GM15510 (cell line): ENCODE data around the gene SLC8A2.

Source experiments
- POLR2A ChIP-seq: IDR thresholded peaks from 3 replicates; pipeline ENCODE4 v1.6.1; 2011; ENCODE audit warnings: borderline replicate concordance; ENCODE audit not compliant: insufficient read length; ENCODE audit errors: extremely low read depth

SLC8A2 gene

DNA sequence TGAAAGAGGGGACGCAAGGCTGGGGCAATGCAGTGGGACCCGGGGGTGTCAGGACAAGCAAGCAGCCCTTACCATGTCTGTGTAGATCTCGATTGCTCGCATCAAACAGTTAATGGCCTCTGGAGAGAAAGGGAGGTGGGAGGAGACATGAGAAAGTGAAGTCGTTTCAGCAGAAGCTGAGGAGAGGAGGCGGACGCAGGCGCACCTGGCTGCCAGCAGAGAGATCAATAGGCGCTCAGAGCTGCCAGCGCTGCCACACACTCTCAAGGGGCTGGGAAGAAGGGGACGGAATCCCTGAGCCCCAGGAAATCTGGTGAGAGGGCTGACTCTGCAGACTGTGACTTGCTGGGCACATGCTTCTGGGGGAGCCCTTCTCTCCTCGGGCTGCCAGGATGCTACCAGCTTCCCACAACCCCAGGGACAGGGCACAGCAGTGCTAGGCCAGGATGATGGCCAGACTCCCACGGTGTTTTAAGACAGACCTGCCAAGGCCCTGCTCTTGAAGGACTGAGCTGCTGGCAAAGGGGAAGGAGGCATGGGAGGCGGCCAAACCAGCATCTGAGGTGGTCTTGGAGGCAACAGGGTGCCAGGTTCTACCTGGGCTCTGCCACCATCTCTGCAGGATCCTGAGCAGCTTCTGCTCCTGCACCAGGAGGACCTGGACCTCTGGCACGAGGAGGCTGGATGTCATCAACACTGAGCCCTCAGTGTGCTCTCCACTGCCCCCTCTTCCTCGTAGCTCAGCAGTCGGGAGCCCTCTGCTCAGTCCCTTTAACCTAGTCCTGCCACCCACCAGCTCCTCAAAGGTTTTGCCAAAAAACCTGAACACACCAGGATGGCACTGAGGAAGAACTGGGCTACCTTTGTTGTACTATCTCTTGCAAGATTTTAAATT is 24.0 kb upstream of the SLC8A2 start:
- no peak for TF ChIP-seq POLR2A

DNA sequence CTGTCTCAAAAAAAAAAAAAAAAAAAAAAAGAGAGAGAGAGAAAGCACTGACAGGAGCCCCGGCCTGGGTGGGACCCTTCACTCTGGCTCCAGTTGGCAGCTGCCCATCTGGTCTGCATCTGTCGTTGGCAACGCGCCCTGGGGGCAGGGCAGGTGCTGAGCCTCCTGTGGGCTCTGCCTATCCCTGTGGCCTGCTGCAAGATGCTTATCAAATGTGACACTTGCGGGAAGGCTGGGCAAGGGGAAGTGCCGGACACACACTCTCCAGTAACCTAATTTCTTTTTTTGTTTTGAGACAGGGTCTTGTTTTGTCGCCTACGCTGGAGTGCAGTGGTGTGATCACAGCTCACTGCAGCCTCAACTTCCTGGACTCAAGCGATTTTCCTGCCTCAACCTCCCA is 23.0 kb upstream of the SLC8A2 start:
- no peak for TF ChIP-seq POLR2A

DNA sequence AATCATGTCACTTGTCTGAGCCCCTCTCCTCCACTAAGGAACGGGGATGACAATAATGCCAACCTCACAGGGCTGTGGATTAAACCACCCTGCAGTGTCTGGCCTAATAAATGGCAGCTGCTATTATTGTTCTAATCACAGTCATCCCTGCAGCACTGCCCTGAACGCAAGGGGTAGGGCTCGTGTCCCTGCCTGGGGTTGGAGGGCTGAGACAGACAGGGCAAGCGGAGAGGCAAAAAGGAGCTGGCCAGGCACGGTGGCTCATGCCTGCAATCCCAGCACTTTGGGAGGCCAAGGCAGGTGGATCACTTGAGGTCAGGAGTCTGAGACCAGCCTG is 22.5 kb upstream of the SLC8A2 start:
- TF ChIP-seq POLR2A = no peak

DNA sequence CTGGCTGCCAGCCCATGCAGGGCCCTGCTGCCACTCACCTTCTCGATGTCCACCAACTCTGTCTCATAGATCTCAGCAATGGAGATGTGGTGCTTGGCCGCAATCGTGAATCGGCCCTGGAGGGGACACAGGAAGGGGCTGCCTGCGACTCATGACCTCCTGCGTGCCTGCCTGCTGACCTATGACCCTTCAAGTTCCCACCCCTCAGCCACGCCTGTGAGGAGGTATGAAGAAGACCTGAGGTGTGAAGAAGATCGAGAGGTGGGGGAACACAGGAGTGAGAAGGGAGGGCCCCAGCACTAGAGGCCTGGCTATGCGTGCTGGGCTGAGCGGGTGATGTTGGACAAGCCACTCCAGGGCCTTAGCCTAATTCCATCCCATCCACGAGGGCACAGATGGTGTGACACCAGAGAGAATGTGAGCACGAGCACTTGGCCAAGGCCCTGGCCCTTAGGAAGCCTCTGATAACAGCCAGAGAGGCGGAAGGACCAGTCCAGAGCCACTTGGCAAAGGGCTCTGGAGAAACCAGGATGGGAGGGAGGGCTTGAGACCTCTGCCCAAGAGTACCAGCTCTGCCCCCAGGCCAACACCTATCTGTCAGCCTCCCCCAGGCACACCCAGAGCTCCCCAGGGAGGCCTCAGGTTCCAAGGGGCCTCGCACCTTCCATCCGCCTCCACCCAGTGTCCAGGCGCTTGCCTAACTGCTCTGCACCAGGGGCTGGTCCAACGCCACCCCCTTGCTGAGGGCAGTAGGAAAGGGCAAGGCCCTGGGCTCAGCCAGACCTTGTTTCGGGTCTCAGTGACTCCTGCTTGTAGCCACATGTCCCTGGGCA is 21.9 kb upstream of the SLC8A2 start:
- TF ChIP-seq POLR2A = no peak

DNA sequence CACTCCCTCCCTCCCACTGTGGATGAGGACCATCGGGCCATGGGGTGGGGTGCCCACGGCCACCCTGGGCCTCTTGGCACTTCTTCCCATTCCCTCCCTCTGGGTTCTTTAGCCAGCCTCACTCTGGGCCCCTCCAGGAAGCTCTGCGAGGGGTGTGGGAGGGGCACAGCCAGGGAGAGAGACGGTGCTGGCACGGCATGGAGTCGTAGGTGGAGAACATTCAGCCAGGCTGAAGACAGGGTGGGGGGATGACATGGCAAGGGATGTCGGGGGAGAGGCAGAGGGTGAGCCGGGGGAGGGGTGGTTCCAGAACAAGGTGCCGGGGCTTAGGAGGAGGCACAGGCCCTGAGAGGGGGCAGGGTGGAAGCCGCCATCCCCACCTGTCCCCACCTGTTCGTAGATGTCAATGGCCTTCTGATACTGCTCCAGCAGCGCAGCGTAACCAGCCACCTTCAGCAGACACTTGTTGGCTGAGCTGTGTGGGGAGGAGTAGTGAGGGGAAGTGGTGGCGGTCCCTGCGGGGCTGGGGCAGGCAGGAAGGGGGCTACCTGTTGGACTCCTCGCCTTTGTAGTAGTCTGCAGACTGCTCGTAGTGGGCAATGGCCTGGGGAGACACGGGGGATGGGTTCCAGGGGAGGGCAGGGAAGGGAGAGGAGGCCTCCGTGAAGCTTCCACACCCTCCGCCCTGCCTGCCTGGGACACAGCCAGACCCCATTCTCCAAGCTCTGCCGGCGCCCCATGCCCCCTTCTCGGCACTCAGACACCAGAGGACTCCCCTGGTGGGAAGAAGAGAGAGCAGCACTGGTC is 21.1 kb upstream of the SLC8A2 start:
- no peak for TF ChIP-seq POLR2A

DNA sequence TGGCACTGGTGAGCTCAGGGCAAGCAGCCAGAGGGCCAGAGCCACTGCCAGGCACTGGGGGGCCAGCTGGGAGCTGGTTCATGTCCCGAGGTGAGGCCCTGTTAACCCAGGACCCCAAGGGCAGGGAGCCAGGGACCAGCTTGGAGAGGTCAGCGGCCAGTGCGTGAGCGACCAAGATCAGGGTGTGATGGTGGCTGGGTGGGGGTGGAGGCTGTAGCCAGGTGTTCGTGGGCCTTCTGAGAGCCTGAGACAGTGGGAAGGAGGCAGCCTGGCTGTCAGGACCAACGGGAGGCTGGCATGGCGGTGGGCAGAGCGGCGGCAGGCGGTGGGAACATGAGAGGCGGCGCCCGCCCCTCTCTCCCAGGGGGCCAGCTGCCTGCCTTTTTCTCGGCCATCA is 20.4 kb upstream of the SLC8A2 start:
- TF ChIP-seq POLR2A = no peak

DNA sequence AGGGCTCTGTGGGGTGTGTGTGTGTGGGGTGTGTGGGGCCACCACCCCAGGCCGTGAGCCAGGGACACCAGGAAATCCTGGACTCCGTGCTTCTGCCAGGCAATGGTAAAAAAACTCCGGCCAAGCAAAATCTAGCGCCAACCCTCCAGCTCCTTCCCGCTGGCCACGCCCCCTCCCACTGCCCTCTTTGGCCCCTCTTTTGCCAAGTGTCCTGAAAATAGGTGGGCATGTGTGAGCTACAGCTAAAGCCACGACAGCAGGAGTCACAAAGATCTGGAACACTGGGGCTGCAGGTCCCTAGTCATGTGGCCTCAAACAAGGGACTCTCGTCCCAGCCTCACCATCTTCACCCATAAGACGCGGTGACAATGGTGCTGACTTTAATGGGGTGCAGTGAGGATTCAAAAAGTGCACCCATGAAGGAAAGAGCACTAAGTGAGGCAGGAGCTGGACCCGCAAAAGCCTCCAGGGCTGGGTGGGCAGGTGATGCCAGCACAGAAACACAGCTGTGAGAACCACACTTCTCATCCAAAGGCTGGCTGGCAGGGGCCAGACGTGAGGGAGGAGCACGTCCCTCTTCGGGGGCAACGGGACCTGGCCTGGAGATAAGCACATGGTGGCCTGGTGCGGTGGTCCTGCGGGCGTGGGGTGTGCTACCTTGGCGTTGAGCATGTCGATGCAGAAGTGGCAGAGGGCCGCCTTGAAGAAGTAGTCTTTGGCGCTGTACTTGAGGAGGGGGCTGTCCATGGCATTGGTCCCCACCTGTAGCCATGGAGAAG is 19.9 kb upstream of the SLC8A2 start:
- no peak for TF ChIP-seq POLR2A

DNA sequence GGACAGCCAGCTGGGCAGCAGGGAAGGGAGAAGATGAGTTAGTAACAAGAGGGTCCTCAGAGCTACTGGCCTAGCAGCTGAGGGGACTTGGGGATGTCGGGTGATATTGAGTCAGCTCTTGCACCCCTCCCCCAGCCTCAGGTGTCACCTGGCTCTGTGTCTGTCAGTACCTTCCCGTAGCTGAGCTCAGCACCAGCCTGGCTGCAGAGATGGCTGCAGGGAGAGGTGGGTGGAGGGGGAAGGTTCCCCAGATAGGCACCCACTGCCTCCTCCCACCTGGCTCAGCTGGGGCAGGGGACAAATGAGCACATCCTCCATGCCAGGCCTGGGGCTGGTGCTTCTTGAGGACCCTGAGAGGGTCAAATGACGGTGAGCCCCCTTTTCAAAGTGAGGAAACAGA is 19.2 kb upstream of the SLC8A2 start:
- TF ChIP-seq POLR2A = no peak

DNA sequence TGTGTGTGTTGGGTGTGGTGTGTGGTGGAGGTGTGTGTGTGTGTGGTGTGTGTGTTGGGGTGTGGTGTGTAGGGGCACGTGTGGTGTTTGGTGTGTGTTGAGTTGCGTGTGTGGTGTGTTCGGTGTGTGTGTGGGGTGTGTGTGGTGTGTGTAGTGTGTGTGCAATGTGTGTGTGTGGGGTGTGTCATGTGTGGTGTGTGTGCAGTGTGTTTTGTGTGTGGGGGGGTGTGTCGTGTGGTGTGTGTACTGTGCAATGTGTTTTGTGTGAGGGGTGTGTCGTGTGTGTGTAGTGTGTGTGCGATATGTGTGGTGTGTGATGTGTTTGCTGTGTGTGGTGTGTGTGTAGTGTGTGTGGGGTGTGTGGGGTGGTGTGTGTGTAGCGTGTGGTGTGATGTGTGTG is 18.3 kb upstream of the SLC8A2 start:
- TF ChIP-seq POLR2A = no peak

DNA sequence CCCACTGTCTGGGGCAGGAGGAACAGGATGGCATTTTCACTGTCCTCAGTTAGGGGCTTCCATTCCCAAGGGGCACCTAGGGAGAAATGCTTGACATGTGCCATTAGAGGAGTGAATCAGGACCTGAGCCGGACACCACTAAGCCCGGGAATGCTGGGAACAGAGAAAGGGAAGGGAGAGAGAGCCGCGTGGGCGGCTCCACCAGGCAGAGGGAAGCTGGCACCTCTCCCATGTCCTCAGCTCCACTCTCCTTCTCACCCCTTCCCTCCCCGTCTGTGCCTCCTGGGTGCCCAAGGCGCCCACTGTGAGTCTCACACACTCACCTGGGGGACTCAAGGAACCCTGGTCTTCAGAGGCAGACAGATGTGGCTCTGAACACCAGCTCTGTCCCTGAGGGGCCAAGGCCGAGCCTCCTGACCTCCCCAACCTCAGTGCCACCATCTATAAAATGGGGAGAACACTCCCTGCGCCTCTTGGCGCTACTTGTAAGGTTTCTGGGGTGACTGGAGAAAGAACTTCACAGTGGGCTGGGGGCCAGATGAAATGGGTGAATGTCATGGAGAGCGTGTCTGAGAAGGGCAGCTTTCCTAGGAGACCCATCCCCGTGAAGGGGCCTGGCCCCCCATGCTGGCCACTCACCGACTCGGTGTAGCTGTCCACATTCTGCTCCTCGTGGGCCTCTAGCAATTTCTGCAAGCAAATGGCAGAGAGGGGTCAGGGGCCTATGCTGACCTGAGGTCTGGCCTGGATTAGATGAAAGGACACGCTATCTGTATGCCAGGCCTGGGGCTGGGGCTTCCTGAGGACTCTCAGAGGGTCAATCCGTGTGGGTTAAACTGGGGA is 17.6 kb upstream of the SLC8A2 start:
- no peak for TF ChIP-seq POLR2A

DNA sequence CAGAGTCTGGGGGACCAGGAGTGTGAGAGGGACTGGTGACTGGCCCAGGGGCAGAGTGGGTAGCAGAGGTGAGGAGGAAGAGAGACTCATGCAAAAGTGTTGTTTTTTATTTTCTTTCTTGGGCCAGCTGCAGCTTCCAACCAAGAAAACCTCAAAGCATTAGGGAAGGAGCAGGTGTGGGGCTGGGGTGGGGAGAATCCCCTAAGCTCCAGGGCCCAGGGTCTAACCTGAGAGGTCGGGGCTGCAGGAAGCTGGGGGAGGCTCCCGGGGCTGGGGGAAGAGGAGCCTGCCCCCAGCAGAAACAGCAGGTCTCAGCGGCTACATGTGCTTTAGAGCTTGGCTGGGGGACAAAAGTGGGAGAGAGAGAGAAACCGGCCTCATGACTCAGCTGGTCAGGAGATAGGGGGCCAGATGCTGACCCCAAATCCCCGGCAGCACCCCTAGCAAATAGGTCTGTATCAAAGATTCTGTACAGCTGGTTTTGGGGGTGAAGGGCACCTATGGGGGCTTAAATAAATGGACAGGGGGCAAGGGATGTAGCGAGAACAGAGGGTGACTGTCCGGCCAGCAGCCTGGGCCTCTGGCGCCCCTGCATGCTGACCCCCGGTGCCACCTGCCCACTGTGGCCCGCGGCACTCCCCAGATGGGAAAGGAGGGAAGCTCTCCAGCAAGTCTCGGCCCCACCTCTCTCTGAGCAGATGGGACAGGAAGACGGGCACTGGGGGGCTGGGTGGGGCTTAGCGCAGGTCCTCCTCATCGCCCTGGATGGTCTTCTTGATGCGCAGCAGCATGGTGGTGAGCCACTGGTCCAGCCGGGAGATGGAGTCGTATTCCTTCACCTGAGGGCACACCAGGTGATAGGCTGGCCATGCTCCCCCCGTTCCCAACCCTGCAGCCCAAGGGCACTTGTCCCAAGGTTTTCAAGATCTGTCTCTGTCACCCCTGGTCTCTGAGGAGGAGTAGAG is 16.1 kb upstream of the SLC8A2 start:
- no peak for TF ChIP-seq POLR2A

DNA sequence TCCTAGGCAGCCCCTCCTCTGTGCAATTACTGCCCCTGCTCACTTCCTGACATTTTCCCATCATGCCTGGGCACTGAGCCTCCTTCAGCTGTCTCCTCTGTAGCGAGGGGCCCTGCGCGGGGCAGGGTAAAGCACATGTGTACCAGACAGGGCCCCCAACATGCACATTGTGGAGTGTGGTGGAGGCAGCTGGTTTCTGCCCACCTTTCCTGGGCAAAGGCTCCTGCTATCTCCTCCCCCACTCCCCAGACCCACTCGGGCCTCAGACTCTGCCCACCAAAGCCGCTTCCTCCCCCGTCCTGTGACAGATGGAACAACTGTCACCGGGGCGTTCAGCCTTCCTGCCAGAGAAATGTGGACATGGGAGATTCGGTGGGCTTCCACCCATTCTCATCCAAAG is 15.2 kb upstream of the SLC8A2 start:
- peak; percentile 16 for TF ChIP-seq POLR2A
